Choroid plexus epithelial cell (primary cell): ENCODE data around the gene C5orf47.
A peak's percentile ranks its signal among the peaks of the same experiment; 100 is the strongest.

Source experiments
- DNase-seq: peaks from one replicate; pipeline ENCODE4 v3.0.0-alpha.2; 2010; ENCODE audit warnings: low read depth
- H3K4me3 ChIP-seq: 2 replicates; pipeline ENCODE4 v1.5.1; 2011; ENCODE audit warnings: low read depth, mild to moderate bottlenecking, control low read depth, low read length, moderate library complexity
- TF ChIP-seq, protein P1 (sequence below): conservative IDR thresholded peaks from 2 replicates; pipeline ENCODE4 v1.5.1; 2011; ENCODE audit warnings: low read depth, mild to moderate bottlenecking, control low read depth, inconsistent platforms, low read length, moderate library complexity

C5orf47 gene

GRCh38 chr5:174030286-174030685 is 41.3 kb downstream of the C5orf47 start:
- DNase-seq = no peak
- TF ChIP-seq, protein P1, sequence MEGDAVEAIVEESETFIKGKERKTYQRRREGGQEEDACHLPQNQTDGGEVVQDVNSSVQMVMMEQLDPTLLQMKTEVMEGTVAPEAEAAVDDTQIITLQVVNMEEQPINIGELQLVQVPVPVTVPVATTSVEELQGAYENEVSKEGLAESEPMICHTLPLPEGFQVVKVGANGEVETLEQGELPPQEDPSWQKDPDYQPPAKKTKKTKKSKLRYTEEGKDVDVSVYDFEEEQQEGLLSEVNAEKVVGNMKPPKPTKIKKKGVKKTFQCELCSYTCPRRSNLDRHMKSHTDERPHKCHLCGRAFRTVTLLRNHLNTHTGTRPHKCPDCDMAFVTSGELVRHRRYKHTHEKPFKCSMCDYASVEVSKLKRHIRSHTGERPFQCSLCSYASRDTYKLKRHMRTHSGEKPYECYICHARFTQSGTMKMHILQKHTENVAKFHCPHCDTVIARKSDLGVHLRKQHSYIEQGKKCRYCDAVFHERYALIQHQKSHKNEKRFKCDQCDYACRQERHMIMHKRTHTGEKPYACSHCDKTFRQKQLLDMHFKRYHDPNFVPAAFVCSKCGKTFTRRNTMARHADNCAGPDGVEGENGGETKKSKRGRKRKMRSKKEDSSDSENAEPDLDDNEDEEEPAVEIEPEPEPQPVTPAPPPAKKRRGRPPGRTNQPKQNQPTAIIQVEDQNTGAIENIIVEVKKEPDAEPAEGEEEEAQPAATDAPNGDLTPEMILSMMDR = no peak
- H3K4me3 ChIP-seq = no peak overlapping the region

GRCh38 chr5:174044466-174045254 is 55.7 kb downstream of the C5orf47 start:
- H3K4me3 ChIP-seq = no peak overlapping the region
- no peak for DNase-seq
- TF ChIP-seq, protein P1 = no peak

DNA sequence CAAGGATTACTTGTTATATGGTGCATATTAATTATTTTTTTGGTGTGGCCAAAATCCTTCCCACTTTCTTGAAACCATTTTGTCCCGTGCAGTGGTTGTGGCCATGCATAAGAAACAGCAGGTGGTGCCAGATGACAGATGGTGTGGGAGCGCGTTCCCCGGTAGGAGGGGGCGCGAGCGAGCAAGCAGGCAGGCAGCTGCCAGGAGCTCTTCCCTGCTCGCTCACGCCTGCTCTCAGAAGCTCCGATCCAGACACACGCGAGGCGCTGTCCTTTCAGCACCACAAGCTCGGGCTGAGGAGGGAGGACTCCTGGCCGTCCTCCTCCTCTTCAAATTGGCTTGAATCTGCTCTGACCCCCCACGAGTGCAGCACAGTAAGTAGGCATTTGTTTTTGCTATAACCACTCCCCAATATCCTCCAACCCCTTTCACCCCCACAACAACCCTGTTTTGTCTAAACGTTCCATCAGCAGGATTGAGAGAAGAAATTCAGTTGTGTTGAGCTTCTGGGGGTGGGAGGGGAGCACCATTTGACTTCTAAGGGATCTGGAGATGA is 56.6 kb downstream of the C5orf47 start, which contains the start of gene NSG2:
TSS of gene NSG2 (plus strand) at position 237 of the 556 bp plus-strand sequence. CDS start 1,050 bp downstream, outside the sequence.
- DNase-seq = peak; percentile 95
- H3K4me3 ChIP-seq = no peak within 1 kb of the TSS
- TF ChIP-seq, protein P1 = peak; percentile 77

DNA sequence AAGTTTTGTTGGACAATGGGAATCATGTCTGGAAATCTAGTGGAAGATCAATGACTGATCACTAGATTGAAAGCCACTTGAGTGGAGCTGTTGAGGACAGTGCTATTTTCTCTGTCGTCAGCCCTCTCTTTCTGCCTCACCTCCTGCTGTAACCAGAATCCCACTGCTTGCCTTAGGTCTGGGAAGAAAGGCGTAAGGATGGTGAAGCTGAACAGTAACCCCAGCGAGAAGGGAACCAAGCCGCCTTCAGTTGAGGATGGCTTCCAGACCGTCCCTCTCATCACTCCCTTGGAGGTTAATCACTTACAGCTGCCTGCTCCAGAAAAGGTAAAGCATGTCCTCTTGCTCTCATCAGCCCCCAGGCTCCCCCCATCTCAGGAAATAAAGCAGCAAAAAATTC is 57.6 kb downstream of the C5orf47 start:
- no peak for DNase-seq
- TF ChIP-seq, protein P1 = no peak
- H3K4me3 ChIP-seq = no peak overlapping the region

DNA sequence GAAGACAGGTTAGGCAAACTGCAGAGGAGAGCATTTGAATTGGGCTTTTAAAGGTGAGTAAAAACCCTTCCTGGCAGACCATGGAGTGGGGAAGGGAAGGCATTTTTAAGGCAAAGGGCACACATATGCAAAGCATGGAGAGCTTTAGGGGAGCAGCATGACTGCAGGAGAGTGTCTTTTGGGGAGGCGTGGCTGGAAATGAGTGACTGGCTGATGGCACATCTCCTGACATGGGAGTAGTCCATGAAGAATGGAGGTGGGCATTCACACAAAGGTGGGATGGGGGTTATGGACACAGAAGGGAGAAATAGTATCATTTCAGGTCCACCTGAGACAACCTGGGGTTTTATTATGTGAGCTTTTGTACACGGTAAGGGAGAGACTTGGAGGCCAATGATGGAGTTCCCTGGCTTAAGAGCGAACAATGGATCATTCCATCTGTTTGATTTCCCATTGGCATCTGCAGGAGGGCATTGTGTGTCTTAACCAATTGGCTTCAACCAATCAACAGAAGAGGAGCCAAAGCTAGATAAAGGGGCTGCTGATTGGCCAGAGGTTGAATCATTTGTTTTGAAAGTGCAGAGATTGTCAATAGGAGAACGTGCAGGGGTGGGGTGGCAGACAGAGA is 58.6 kb downstream of the C5orf47 start:
- no peak overlapping the region for H3K4me3 ChIP-seq
- DNase-seq = no peak
- TF ChIP-seq, protein P1 = no peak

DNA sequence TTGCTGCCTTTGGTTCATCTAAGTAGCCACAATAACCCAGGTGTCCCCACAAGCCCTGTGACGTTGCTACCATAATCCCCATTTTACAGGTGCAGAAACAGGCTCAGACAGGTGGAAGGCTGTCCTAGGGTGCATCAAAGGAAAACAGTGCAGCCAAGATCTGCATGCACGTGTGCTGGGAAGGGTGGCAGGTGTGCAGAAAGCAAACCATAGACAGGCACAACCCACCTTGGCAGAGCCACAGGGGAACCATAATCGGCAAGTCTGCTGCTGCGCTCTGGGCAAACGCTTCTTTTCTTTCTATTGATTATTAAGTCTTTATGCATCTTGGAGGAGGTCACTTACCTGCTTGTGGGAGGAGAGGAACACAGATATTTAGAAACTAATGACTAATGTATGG is 63.7 kb downstream of the C5orf47 start:
- H3K4me3 ChIP-seq = no peak overlapping the region
- no peak for DNase-seq
- TF ChIP-seq, protein P1 = no peak

GRCh38 chr5:174053905-174054304 is 64.9 kb downstream of the C5orf47 start:
- DNase-seq = no peak
- TF ChIP-seq, protein P1 = no peak
- H3K4me3 ChIP-seq = no peak overlapping the region
